GM18519 (cell line): ENCODE measurements around the gene AFAP1.

ENCODE experiments used
- ATAC-seq: cut with Tn5 transposase; IDR thresholded peaks from one replicate; pipeline ENCODE4 v1.9.1; 2021; ENCODE audit warnings: mild to moderate bottlenecking, moderate library complexity; ENCODE audit not compliant: unreplicated experiment, low FRiP score

Gene AFAP1

DNA sequence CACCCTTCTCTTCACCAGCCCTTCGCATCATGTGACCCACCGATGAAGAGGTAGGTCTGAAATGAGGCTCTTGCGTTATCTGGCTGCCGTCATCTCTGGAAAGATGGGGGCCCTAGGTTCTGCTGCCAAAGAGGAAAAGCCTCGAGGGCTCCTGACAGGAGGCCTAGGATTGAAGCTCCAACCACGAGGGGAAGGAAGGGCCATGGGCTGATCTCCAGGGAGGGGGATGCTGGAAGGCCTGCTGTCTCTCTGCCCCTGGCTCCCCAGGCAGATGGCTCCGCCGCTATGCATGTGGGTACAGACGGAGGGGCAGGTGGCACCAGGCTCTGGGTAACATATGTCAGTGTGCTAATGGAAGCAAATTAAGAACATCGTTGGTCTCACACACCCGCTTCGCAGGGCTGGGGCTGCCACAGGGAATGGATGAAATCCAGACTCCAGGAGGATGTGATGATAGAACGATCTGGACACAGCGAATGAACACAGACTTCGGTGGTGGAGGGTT is 44.9 kb downstream of the AFAP1 start:
- ATAC-seq, result no peak

DNA sequence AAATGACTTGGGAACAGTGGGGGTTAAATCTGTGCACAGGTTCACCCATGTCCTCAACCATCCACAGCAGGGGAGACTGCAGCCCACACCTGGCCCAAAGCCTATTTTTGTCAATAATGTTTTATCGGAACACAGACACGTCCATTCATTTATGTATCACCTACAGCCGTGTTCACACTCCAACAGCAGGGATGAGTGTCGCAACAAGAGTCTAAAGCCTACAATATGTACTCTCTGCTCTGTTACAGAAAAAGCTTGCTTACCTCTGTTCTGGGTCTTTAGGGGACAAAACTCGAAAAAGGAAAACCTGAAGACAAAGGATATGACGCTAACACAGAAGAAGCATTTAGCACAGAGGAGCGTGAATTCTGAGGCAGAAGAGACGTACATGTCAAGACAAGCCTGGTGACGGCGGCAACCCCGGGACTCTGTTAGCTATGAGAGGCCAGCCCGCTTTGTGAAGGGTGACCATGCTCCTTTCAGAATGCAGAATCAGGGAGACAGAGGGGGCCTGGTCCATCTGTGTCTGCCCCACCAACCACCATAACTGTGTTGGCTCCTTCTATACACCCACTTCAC is 45.5 kb downstream of the AFAP1 start:
- ATAC-seq, result no peak

GRCh38 chr4:7893539-7893938 is 46.1 kb downstream of the AFAP1 start:
- ATAC-seq, result no peak

DNA sequence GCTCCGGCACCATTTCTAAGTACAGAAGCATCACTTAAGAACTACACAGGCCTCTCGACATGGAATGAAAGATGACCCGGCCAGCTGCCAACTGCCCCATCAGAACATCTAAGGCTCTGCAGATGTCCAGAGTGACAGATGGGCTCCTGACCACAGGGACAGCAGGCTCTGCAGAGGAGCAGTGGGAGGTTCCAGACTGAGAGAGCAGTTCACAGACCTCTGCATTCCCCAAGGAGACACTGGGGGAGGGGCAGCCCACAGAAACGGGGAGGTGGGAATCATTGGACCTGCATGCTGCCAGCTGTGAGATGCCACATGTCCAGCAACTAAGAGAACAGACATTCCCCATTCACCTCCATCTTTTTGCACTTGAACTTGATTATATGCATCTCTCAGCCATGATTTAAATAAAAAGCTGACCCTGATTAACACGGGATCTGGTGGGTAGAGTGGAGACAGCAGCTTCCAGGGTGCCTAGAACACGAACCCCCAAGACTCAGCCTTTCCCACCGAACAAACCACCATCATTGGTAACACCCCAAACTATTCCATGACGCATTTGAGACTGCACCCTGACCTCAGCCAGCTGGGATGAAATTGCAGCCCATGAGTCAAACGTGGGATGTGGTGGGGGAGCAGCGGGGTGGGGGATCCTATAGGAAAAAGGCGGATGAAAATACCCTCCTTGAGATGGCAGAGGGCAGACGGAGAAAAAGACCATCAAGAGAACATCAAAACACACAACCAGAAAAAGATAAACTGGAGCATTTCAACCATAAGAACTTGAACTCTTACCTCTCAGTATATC is 47.2 kb downstream of the AFAP1 start:
- ATAC-seq, result no peak

DNA sequence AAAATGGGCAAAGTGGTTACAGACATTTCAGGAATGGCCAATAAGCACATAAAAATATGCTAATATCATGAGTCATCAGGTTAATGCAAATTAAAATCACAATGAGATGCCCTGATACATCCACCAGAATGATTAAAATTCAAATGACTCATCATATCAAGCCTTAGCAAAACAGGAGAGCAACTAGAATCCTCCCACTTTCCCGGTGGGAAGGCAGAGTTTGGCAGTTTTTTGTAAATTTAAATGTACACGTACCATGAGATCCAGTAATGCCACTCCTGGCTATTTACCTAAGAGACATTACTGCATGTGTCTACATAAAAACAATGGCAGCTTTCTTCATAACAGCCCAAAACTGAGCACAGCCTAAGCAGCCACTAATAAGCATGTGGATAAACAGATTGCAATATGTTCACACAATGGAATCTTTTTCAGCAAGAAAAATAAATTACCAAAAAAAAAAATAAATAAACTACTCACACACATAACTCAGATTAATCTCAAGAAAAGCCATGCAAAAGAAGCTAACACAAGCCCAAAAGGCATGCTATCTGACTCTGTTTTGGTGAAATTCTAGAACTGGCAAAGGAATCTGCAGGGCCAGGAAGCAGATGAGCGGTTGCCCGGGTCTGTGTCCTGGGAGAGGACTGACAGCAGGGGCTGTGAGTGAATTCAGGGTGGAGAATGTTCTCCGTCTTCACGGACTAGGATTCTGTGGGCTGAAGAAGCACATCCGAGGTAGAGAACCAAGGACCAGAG is 48.8 kb downstream of the AFAP1 start:
- no peak for ATAC-seq

DNA sequence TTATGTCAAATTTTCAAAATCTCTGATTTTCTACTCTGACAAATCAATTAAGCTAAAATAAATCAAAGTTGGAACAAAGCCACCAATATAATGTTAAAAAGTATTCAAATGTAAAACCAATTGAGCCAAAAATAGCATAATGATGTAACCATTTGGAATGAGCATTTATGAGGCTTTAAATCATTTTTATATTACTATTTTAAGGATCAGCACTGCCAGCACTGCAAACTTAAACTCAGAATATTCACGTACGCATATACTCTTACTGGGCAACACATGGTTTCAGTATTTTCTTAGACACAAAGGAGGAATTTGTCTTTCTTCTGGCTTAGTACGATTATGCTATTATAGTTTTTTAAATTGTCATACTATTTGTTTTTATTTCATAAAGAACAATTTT is 52.2 kb downstream of the AFAP1 start:
- no peak for ATAC-seq

DNA sequence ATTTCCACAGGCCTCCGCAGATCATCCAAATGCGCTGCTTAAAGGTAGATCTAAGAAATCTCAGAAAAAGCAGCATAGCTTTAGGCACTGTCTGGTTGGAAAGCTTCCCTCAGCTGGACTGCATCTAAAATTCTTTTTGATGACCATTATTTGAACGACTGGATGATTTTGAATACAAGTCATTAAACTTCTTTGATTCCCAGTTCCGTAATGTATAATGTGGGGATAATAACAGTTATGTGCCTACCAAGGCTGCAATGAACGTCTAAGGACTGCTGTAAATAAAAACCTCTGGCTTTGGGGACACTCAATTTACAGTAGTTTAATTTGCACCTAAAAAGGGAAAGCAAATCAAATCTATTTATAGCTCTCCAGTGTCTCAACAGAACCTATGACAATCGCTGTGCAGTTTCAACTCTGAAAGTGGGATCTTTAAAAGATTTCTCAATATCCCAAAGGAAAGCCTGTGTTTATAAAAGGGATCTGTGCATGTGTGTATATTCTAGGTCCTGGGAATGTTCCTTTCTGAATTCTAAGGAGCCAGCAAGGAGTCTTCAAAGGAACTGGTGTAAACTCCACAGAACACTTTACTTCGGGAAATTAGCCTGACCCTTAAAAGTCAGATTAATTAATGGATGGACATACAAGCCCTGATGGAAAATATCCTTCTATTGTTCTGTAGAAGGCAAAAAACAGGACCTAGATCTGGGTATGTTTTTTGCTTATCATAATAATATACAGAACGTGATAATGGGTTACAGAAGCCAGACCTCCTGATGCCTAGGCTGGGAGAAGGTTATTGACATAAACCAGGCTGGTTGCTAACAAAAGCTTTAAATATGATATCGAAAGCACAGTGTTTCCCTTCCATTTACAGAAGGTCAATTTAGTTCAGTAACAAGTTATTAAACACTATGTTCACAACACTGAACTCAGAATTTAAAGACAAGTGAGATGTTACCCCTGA is 53.4 kb downstream of the AFAP1 start:
- ATAC-seq, result no peak

GRCh38 chr4:7885216-7886006 is 54.2 kb downstream of the AFAP1 start:
- no peak for ATAC-seq

- ATAC-seq, result no peak
These were observed 59.0 kb downstream of the AFAP1 start for GRCh38 chr4:7880683-7881082.

- ATAC-seq, result no peak
These were observed 60.5 kb downstream of the AFAP1 start for GRCh38 chr4:7879127-7879526.

GRCh38 chr4:7878323-7878722 is 61.3 kb downstream of the AFAP1 start:
- no peak for ATAC-seq

- ATAC-seq, result no peak
These were observed 62.5 kb downstream of the AFAP1 start for GRCh38 chr4:7877176-7877575.

- no peak for ATAC-seq
These were observed 63.3 kb downstream of the AFAP1 start for GRCh38 chr4:7876201-7876875.

DNA sequence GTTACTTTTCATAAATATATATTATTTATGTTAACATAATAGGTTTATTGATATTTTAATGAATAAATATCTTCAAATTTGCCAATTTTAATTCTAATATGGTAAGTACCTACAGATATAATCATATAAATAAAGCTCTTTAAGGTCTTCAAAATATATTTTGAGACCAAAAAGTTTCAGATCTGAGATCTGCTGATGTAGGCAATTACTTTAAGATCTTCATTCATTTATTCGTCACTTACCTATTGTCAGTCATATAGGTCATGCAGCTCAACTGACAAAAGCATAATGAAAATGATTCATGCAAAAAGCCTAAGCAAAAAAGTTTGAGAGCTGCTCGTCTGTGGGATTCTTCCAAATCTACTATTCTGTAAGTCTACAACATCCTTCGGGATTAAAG is 64.8 kb downstream of the AFAP1 start:
- no peak for ATAC-seq

- ATAC-seq, result no peak
These were observed 65.8 kb downstream of the AFAP1 start for GRCh38 chr4:7873881-7874280.

GRCh38 chr4:7872264-7872771 is 67.3 kb downstream of the AFAP1 start:
- ATAC-seq, result no peak

DNA sequence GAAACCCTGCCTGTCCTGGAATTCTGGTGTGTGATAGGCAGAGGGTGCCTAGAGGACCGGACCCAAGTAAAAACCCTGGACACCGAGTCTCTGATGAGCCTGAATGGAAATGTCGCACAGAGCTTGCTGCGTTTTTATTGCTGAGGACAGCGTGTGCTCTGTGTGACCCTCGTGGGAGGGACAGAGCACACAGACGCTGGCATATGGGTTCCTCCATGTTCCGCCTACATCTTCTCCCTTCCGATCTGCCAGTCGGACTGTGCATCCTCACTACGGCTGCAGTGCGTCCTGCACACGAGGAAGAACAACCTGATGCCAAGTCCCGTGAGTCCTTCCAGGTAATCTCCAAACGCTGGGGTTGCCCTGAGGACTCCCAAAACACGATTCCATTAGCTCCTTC is 68.3 kb downstream of the AFAP1 start:
- ATAC-seq, result no peak

GRCh38 chr4:7868892-7869471 is 70.7 kb downstream of the AFAP1 start:
- no peak for ATAC-seq

DNA sequence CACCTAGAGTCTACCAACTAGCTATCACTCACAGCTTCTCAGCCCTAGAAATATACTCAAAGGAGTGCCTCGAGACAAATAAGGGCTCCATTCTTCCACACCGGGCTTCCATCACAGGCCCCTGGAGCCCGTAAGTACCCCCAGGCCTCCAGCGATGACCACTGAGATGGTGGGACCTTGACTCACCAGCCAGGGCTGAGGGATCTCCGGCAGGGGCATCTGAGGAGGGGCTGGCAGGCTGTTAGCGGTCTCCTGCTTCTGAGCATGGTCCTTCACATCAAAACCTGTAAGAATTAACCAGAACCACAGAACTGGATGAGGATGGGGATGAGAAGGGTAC is 71.3 kb downstream of the AFAP1 start:
- no peak for ATAC-seq
